Stimulated activated naive CD8-positive, alpha-beta T cell treated with anti-CD3 and anti-CD28 coated beads, Interleukin-15, Interleukin-2, amounts not matched to agents 100 U/mL and 50 U/mL, for 24 hours (primary cell): ENCODE results near the gene GTPBP2.
"Not testable (repeated sequence)": the region's sequence is repeated elsewhere in the genome, so short reads cannot be mapped to it uniquely, and the experiment has no call there.

Experiments used
- ATAC-seq: fragments of 150-1000 bp; cut with Tn5 transposase; one replicate; pipeline ENCODE4 v1.10.0; 2021
- DNase-seq: peaks from one replicate; pipeline ENCODE4 v3.0.0; 2021

The GTPBP2 gene

DNA sequence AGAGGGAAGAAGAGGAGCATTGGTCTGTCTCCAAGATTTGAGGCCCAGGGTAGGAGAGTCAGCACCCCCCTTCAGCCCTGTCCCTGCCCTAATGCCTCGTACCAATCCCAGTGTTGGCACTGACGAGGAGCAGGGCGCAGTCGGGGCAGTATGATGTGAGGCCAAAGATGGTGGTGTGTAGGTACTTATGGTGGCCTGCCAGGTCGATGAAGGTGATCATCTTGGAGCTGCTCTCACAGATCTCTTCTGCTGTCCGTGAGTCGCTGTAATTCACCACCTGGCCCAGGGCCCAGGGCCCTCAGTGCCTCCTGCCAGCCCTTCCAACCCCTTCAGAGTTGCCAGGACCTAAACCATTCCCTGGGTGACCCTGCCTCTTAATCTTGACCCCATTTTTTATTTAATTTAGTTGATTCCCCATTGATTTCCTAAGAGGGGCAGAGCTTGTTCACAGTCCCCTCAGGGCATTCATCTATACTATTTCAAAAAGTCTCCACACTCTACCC lies 4.2 kb downstream of the GTPBP2 start:
- no peak for ATAC-seq
- DNase-seq: no peak

DNA sequence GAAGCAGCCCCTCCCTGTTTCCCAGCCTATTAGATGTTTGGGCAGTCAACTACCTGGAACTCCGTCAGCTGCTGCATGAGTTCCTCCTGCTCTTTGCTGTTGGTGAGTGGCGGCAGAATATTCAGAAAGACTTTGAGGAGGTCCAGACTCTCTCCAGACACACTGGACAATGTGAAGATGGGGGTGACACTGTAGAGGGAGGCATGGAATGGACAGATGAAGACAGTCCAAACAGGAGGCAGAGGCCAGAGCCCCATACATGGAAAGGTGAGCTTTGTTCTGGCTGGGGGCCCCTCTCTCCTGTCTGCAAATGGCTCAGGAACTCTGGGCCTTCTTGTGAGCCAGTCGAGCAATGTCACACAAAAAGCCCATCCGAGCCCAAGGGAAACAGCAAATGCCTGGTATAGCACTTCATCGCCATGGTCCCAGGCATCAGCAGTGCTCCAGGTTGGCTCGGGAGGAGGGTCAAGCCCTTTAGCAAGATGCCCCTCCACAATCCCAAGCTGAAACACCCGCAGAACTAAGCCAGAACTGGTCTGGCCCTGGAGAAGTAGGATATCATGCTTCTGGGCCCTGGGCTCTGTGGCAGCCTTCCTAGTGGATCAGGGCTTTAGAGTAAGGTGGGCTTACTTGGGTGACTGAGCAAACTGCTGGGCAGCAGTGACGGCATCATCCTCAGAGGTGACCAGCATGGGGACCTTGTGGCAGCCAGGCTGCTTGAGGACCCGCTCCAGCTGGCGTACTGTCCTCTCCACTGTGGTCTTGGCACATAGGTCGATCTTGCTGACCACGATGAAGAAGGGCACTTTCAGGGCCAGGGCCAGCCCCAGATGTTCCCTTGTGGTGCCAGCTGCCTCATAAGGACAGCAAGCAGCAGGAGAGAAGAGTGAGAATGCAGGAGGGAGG lies 4.9 kb downstream of the GTPBP2 start:
- ATAC-seq (no peak), DNase-seq (no peak)

DNA sequence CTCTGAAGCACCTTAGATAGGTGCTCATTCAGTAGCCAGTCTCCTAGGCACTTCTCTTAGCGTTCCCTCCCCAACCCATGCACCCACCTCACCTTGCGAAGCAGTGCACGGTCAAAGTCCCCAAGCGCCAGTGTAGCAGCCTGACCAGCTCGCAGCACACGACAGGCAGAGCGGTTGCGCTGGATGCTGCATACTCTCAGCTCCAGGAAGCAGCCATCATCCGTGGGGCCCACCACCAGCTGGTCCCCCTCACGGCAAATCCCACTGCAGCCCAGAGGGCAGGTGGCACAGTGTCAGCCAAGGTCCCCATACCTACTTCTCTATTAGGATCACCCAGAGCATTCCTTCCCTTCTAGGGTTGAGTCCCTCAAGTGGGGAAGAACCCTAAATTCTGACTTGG lies 6.5 kb downstream of the GTPBP2 start:
- no peak for ATAC-seq
- no peak for DNase-seq

DNA sequence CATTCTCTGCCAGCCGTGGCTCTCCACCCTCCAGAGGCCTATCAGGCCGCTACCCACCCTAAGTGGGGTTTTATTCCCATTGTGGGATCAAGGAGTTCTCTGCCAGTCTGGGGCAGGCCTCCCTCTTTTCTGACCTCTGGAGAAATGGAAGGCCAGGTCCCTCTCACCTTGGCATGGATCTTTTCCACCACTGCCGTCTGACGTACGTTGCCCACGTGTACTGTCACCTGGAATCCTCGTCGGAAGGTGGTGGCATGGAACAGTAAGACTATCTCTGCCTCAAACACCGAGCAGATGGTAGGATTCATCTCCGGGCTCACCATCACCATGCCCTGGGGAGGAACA lies 7.3 kb downstream of the GTPBP2 start:
- DNase-seq (no peak), ATAC-seq (no peak)

DNA sequence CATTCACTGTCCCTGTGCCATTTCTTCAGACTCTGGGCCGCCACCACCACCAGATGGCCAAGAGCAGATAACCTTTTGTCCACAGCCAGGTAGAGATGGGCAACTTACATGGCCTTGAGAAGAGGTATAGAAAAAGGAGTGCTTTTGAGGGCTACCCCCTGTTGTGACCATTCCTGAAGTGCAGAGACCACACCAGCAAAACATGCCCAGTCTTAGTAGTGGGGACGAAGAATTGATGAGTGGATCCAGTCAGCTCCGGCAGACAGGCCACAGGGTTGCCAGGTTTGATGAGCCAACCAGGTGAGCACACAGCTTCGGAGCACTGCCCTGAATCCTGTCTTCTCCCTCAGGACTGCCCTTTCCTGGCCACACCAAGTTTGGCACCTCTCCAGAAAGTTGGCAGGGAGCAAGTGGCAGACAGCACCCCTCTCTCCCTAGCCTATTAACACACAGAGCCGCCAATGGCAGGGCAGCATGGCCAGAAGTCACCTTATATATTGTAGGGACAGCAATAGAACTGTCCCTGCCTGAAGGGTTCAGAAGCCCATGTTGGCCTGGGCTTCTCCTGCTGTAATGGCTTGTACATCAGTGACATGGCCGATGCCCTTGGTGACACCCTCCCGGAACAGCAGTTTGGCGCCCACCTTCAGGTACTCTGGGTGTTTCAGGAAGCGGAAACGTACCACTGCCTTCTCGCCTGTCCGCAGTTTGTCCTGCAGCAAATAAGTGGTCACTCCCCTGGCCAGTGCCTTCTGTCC lies 7.8 kb downstream of the GTPBP2 start:
- DNase-seq: no peak
- no peak for ATAC-seq

DNA sequence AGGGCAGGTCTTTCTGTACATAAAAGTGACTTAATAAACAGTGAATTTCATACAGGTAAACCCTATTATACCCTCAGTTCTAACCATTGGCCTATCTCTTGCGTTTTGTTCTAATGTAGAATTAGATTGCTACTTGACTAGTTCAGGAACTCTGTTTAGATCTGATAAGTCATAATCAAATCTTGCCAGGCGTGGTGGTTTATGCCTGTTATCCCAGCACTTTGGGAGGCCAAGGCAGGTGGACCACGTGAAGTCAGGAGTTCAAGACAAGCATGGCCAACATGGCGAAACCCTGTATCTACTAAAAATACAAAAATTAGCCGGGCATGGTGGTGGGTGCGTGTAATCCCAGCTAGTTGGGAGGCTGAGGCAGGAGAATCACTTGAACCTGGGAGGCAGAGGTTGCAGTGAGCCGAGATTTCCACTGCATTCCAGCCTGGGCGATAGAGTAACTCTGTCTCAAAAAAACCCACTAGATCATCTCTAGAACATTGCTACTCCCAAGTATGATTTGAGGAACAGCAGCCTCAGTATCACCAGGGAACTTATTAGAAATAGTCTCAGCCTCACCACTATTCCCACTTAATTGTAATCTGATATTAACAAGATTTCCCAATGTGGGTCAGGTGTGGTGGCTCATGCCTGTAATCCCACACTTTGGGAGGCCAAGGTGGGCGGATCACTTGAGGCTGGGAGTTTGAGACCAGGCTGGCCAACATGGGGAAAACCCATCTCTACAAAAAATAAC lies 12.2 kb downstream of the GTPBP2 start:
- DNase-seq (no peak), ATAC-seq (no peak)

DNA sequence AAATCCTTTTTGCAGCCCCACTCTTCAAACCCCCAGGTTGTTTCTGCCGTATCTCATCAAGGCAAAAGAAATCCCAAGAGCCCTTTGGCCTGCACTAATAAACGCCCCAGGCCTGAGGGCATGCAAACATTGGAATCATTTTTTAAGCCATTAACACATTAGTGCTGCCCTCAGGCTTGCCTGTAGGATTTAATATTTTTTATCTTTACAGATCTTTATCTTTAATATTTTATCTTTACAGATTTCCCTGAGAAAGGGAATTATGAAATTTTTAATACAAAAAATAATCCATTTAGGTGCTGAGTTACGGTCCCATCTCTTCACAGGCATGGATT lies 14.7 kb downstream of the GTPBP2 start:
- DNase-seq (no peak), ATAC-seq (no peak)

DNA sequence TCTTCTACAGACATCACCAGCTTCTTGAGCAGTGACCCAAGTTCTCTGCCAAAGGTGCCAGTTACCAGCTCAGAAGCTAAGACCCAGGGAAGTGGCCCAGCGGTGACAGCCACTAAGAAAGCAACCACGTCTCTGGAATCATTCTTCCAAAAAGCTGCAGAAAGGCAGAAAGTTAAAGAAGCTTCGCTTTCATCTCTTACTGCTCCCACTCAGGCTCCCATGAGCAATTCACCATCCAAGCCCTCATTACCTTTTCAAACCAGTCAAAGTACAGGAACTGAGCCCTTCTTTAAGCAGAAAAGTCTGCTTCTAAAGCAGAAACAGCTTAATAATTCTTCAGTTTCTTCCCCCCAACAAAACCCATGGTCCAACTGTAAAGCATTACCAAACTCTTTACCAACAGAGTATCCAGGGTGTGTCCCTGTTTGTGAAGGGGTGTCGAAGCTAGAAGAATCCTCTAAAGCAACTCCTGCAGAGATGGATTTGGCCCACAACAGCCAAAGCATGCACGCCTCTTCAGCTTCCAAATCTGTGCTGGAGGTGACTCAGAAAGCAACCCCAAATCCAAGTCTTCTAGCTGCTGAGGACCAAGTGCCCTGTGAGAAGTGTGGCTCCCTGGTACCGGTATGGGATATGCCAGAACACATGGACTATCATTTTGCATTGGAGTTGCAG lies 15.2 kb downstream of the GTPBP2 start:
- DNase-seq (no peak), ATAC-seq (no peak)

DNA sequence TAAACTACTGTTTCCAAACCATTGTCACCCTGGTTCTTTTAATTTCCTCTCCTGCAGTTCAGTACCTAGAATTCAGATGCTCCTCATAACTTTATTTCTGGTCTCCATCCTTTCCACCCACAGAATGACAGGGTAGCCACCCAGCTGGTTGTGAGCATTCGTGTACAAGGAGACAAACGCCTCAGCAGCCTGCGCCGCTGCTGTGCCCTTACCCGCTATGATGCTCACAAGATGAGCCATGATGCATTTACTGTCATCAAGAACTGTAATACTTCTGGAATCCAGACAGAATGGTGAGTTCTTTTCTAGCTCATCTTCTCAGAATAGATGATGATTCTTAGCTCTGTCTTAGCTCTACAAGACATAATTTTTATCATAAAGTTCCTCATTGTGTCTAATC lies 18.6 kb downstream of the GTPBP2 start:
- no peak for ATAC-seq
- no peak for DNase-seq

DNA sequence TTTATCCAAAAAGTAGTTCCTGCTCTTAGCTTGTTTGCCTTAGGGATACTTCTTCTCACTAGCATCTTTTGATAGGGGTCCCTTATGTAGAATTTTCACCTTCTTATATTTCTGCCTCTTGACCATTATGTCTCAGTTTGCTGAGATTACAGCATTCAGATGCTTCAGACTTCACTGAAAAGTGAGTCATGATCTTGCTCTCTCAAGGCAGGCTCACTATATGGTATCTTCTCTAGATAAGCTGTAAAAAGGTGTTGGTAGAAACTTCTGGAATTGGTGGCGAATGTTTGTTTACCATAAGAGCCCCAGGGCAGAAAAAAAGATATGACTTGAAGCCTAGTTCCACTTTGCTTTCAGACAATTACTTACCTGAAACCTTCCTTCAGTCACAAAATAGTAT lies 19.7 kb downstream of the GTPBP2 start:
- DNase-seq: no peak
- no peak for ATAC-seq

DNA sequence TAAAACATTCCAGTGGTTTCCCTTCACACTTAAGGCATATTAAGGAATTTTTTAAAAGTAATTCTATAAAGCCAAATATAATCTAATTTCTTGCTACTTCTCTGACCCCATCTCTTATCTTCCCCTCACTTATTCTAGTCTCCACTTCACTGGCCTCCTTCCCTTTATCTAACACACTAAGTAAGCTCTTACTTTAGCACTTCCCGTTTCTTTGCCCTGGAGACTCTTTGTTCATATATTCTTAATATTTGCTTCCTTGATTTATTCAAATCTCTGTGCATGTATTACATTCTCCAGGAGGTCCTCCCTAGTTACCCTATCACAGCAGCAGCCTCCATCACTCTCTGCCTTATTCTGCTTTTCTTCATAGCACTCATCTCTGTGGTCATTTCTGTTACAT lies 20.3 kb downstream of the GTPBP2 start:
- ATAC-seq: no peak
- DNase-seq: no peak

DNA sequence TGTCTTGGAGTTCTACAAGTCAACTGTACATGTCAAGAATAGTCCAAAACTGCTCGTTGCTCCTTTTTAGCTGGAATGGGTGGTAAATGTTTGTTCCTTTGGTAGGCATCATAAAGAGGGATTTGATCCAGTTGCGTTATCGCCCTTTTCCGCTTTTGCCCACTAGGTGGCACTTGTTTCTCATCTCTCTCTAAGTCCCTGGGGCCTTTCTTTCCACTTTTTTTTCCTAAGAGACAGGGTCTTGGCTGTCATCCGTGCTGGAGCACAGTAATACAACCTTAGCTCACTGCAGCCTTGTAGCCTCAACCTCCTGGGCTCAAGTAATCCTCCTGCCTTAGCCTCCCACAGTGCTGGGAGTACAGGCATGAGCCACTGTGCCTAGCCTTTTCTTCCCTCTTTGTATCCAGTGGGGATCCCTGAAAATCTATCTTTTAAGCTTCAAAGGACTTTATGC lies 20.7 kb downstream of the GTPBP2 start:
- DNase-seq (peak; percentile 66), ATAC-seq (no peak)

DNA sequence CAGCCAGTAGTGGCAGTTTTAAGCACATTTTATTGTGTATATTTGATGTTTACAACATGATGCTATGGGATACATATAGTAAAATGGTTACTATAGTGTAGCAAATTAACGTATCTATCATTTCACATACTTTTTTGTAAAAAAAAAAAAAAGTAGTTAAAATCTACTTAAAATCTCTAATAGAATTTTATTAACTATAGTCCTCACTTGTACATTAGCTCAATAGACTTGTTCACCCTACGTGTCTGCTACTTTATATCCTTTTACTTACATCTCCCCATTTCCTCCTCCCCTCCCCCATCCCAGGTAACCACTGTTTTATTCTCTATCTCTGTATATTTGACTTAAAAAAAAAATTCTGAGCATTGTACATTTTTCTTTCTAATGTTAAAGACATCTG lies 23.0 kb downstream of the GTPBP2 start:
- ATAC-seq (no peak), DNase-seq (no peak)

DNA sequence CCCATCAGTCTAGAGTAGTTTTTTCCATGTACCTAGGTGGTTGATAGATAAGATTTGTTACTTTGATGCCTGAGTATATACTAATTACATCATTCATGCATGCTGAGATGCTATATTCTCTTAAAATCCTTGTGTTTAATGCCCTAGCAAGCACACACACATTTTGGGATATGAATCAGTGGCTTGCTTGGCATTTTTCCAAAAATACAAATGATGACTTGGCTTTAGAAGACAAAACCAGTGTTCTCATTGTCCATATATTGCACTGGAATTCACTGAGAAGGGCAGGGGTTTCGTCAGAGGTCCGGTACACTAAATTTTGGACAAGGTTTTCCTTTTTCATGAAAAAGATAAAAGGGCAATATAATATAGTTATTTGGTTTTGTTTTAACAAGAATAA lies 24.9 kb downstream of the GTPBP2 start:
- no peak for ATAC-seq

DNA sequence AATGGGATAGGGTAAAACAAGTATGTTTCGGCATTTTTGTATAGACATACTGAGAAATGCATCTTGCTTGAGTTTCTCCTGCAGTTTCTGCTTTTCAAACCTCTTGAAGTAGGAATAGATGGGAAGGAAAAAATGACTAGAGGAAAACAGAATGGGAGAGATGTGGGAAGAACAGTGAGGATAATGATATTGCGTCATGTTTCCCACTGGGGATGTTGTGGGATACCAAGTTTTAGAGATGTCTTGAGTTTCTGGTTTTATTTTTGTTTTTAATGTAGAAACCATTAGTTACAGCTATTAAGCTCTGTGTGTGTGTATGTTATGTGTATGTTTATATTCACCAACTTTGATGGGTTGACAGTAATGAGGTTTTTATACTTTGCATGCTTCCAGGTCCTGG lies 28.5 kb downstream of the GTPBP2 start:
- DNase-seq (no peak), ATAC-seq (no peak)

More for the DNA sequence above, 24.9 kb downstream of the GTPBP2 start:
- no peak for DNase-seq

DNA sequence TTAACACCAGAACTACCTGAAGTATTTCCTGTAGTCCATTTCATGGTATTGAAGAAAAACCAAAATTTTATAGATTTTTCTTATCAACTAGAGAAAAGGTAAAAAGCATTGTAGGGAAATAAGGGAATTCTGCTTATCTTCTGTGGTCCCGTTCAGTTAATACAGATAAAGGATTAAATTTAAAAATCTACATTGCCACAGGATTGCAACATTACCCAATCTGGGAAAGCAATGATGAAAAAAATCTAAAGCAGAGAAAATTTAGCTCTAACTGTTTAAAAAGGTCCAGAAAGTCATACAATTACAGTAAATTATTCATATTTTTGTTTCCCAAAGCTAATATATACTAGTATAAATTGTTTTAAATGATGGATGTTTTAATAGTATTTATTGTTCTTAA lies 35.1 kb downstream of the GTPBP2 start:
- DNase-seq: no peak
- ATAC-seq: no peak

DNA sequence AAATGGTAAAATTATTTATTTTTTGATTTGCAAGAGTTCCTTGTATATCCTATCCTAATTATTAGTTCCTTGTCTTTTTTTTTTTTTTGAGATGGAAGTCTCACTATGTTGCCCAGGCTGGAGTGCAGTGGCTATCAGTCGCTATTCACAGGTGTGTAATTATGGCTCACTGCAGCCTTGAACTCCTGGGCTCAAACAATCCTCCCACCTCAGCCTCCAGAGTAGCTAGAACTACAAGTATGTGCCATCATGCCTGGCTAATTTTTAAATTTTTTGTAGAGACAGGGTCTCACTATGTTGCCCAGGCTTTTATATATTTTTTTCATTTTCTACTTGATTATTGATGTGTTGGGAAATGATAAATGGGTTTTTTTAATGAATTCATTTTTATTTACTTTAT lies 39.5 kb downstream of the GTPBP2 start:
- ATAC-seq, DNase-seq: not testable (repeated sequence)

DNA sequence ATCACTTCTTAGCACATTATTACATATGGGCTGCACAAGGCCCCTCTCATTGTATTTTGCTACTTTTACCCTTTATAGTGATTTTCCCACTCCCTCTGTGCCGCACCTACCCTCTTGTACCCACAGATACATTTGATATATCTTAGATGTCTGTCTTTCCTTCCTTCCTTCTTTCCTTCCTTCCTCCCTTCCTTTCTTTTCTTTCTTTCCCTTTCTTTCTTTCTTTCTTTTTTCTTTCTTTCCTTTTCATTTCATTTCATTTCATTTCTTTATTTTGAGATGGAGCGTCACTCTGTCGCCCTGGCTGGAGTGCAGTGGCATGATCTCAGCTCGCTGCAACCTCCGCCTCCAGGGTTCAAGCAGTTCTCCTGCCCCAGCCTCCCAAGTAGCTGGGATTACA lies 40.9 kb downstream of the GTPBP2 start:
- ATAC-seq (no peak), DNase-seq (no peak)

DNA sequence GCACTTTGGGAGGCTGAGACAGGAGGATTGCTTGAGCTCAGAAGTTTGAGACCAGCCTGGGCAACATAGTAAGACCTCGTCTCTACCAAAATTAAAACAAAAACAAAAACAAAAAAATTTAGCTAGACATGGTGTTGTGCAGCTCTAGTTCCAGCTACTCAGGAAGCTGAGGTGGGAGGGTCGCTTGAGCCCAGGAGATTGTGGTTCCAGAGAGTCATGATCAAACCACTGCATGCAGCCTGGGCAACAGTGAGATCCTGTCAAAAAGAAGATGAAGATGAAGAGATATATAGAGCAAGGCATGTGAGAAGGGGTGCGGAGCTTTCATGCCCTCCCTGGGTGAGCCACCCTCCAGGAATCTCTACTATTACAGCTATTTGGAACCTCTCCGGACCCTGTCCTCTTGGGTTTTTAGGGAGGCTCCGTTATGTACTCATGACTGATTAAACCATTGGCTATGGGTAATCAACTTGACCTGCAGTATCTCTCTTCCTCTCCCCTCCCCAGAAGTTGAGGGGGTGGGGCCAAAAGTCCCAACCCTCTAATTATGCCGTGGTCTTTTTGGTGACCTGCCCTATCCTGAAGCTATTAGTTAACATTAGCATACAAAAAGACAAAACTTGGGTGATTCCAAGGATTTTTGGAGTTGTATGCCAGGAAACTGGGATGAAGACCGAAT lies 44.0 kb downstream of the GTPBP2 start:
- no peak for DNase-seq
- ATAC-seq: no peak

DNA sequence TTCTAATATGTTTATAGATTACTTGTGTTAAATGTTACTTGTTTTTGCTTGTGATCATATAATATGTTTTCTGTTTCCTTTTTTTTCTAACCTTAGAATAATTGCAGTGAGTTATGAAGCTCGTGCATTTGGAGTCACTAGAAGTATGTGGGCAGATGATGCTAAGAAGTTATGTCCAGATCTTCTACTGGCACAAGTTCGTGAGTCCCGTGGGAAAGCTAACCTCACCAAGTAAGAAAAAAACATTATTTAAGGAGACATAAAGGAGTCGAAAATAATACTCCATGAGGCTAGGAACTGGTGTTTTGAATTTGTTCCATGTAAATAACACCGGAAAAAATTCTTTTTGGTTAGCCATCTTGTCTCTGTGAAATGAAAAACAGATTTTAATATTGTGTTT lies 46.2 kb downstream of the GTPBP2 start:
- ATAC-seq (no peak), DNase-seq (no peak)

DNA sequence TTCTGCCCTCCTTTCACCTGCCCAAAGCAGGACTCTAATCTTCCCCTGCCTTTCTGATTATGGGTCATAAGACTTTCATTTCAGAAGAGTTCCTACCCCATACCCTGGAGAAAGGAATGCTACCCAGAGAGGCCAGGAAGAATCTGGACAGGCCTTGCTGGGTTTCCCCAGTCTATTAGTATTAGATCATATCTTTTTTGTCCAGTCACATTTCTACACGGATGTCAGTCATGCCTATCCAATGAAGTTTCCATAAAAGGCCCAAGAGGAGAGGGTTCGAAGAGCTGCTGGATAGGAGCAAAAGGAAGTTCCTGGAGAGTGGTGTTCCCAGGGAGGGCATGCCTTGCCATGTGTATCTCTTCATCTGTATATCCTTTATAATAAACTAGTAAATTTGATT lies 49.9 kb downstream of the GTPBP2 start:
- DNase-seq (no peak), ATAC-seq (no peak)

DNA sequence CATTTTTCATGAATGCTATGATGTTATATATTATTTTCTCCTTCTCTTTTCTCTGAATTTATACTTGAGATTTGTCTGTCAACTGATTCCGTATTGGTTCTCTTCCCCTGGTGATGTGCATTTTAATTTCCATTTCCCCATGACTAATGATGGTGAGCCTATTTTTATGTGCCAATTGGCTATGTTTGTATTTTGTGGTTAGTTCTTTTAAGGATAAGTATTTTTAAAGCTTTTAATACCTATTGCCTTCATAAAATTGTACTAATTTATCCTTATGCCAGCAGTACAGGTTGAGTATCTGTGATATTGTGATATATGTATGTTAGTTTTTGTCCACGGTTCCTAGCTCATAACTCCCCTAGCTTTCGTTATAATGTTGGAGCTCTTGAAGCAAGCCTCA lies 50.3 kb downstream of the GTPBP2 start:
- ATAC-seq (no peak), DNase-seq (no peak)
